ENCODE measurements around the gene SLC7A6.

SLC7A6 gene

GRCh38 chr16:68270353-68270752, 6.0 kb downstream of the SLC7A6 start:
- peaks cover 11% of the 10 kb centered on the region for H3K36me3 ChIP-seq (ENCODE audit: control insufficient read depth, insufficient read depth, low read length)

GRCh38 chr16:68272507-68273209, 8.3 kb downstream of the SLC7A6 start:
- H3K27me3 ChIP-seq (replicated peaks; ENCODE audit: control insufficient read depth, insufficient read depth, low read length) = no peaks in the 10 kb centered on the region
- DNase-seq (ENCODE audit: extremely low read depth, insufficient read length) = no peak
- TF ChIP-seq, protein P1, sequence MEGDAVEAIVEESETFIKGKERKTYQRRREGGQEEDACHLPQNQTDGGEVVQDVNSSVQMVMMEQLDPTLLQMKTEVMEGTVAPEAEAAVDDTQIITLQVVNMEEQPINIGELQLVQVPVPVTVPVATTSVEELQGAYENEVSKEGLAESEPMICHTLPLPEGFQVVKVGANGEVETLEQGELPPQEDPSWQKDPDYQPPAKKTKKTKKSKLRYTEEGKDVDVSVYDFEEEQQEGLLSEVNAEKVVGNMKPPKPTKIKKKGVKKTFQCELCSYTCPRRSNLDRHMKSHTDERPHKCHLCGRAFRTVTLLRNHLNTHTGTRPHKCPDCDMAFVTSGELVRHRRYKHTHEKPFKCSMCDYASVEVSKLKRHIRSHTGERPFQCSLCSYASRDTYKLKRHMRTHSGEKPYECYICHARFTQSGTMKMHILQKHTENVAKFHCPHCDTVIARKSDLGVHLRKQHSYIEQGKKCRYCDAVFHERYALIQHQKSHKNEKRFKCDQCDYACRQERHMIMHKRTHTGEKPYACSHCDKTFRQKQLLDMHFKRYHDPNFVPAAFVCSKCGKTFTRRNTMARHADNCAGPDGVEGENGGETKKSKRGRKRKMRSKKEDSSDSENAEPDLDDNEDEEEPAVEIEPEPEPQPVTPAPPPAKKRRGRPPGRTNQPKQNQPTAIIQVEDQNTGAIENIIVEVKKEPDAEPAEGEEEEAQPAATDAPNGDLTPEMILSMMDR (IDR thresholded peaks at IDR 0.05; ENCODE audit: insufficient read depth, low read length, poor library complexity, severe bottlenecking) = no peak
- peaks cover 11% of the 10 kb centered on the region for H3K36me3 ChIP-seq (ENCODE audit: control insufficient read depth, insufficient read depth, low read length)
- no peak overlapping the region for H3K4me3 ChIP-seq (replicated peaks; ENCODE audit: low read depth, low read length)

More at GRCh38 chr16:68270353-68270752, 6.0 kb downstream of the SLC7A6 start:
- H3K27me3 ChIP-seq (replicated peaks; ENCODE audit: control insufficient read depth, insufficient read depth, low read length) = no peaks in the 10 kb centered on the region
- no peak for DNase-seq (ENCODE audit: extremely low read depth, insufficient read length)
- TF ChIP-seq, protein P1 (IDR thresholded peaks at IDR 0.05; ENCODE audit: insufficient read depth, low read length, poor library complexity, severe bottlenecking) = no peak
- H3K4me3 ChIP-seq (replicated peaks; ENCODE audit: low read depth, low read length) = no peak overlapping the region

GRCh38 chr16:68273459-68273858, 9.1 kb downstream of the SLC7A6 start:
- no peak overlapping the region for H3K4me3 ChIP-seq (replicated peaks; ENCODE audit: low read depth, low read length)
- no peak for DNase-seq (ENCODE audit: extremely low read depth, insufficient read length)
- H3K27me3 ChIP-seq (replicated peaks; ENCODE audit: control insufficient read depth, insufficient read depth, low read length) = no peaks in the 10 kb centered on the region
- TF ChIP-seq, protein P1 (IDR thresholded peaks at IDR 0.05; ENCODE audit: insufficient read depth, low read length, poor library complexity, severe bottlenecking) = no peak
- peaks cover 11% of the 10 kb centered on the region for H3K36me3 ChIP-seq (ENCODE audit: control insufficient read depth, insufficient read depth, low read length)

DNA sequence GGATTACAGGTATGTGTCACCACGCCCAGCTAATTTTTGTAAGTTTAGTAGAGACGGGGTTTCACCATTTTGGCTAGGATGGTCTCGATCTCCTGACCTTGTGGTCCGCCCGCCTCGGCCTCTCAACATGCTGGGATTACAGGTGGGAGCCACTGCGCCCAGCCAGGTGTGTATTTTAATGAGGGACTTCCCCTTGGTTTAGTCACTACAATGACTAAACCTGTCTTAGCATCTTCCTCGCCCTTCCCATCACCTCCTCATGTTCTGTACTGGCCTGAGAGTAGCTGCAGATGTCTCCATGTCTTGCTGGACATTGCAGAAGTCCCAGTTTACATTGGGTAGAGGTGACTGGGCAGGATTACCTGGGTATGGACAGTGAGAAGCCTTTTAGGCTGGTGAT, 9.6 kb downstream of the SLC7A6 start:
- TF ChIP-seq, protein P1 (IDR thresholded peaks at IDR 0.05; ENCODE audit: insufficient read depth, low read length, poor library complexity, severe bottlenecking) = no peak
- Histone ChIP-seq H3K27me3 (replicated peaks; ENCODE audit: control insufficient read depth, insufficient read depth, low read length) (no peaks in the 10 kb centered on the region), H3K4me3 (replicated peaks; ENCODE audit: low read depth, low read length) (no peak overlapping the region), H3K36me3 (ENCODE audit: control insufficient read depth, insufficient read depth, low read length) (peaks cover 11% of the 10 kb centered on the region)
- DNase-seq (ENCODE audit: extremely low read depth, insufficient read length) = no peak

DNA sequence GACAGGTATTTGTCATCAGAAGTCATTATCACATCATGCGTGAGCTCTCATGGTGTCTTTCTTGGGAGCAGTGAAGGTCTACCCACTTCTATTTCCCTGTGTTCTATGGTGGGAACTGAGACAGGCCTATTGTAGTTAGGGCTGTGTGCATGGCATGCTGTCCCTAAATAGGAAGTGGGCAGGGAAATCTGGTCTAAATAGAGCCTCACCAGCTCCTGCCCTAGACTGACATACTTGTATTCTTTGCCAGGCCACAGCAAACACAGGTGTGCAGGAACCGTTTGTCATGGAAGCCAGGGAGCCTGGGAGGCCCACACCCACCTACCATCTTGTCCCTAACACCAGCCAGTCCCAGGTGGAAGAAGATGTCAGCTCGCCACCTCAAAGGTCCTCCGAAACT, 10.1 kb downstream of the SLC7A6 start:
- TF ChIP-seq, protein P1 (IDR thresholded peaks at IDR 0.05; ENCODE audit: insufficient read depth, low read length, poor library complexity, severe bottlenecking) = no peak
- Histone ChIP-seq H3K27me3 (replicated peaks; ENCODE audit: control insufficient read depth, insufficient read depth, low read length) (no peaks in the 10 kb centered on the region), H3K4me3 (replicated peaks; ENCODE audit: low read depth, low read length) (no peak overlapping the region), H3K36me3 (ENCODE audit: control insufficient read depth, insufficient read depth, low read length) (peaks cover 11% of the 10 kb centered on the region)
- no peak for DNase-seq (ENCODE audit: extremely low read depth, insufficient read length)

All from GM06990 (cell line).